HG03175 (cell line): Measurements from ENCODE around the gene IFNA1.
A peak's percentile ranks its signal among the peaks of the same experiment; 100 is the strongest.
"Not testable (repeated sequence)": the region's sequence is repeated elsewhere in the genome, so short reads cannot be mapped to it uniquely, and the experiment has no call there.

Source experiments
- ATAC-seq: cut with Tn5 transposase; IDR thresholded peaks from one replicate; pipeline ENCODE4 v1.9.1; 2021; ENCODE audit warnings: mild to moderate bottlenecking, moderate library complexity; ENCODE audit not compliant: unreplicated experiment

The IFNA1 gene

GRCh38 chr9:21440139-21440538 is at the start of gene IFNA1:
Gene IFNA1, plus strand, starts transcription at chr9:21440439. Its CDS starts 69 bp downstream, at chr9:21440508.
- no peak for ATAC-seq

- ATAC-seq: peak; percentile 95
Measured at GRCh38 chr9:21392270-21392669, 48.0 kb upstream of the IFNA1 start.

GRCh38 chr9:21395778-21396717 is 44.2 kb upstream of the IFNA1 start:
- peak; percentile 67 for ATAC-seq

- no peak for ATAC-seq
Measured at GRCh38 chr9:21398955-21399489, 41.2 kb upstream of the IFNA1 start.

- no peak for ATAC-seq
Measured at GRCh38 chr9:21399956-21400355, 40.3 kb upstream of the IFNA1 start.

GRCh38 chr9:21402386-21403251 is 37.6 kb upstream of the IFNA1 start:
- peak; percentile 56 for ATAC-seq

- ATAC-seq: no peak
Measured at GRCh38 chr9:21404146-21404545, 36.1 kb upstream of the IFNA1 start.

GRCh38 chr9:21408817-21409216 is 31.4 kb upstream of the IFNA1 start, which contains the start of gene IFNA8:
Gene IFNA8, plus strand, starts transcription at chr9:21409117. Its CDS starts 60 bp downstream, at chr9:21409177.
- ATAC-seq: no peak

- ATAC-seq: peak; percentile 58
Measured at GRCh38 chr9:21412107-21412506, 28.1 kb upstream of the IFNA1 start.

- no peak for ATAC-seq
Measured at GRCh38 chr9:21413151-21413550, 27.1 kb upstream of the IFNA1 start.

GRCh38 chr9:21413624-21414023 is 26.6 kb upstream of the IFNA1 start:
- ATAC-seq: peak; percentile 48

GRCh38 chr9:21414220-21414940 is 25.9 kb upstream of the IFNA1 start:
- no peak for ATAC-seq

- ATAC-seq: no peak
Measured at GRCh38 chr9:21415493-21416267, 24.6 kb upstream of the IFNA1 start.

GRCh38 chr9:21428235-21428634 is 12.0 kb upstream of the IFNA1 start:
- no peak for ATAC-seq

- no peak for ATAC-seq
Measured at GRCh38 chr9:21429191-21429590, 11.0 kb upstream of the IFNA1 start.

- peak; percentile 77 for ATAC-seq
Measured at GRCh38 chr9:21432672-21433425, 7.4 kb upstream of the IFNA1 start.

- ATAC-seq: no peak
Measured at GRCh38 chr9:21434202-21435014, 5.8 kb upstream of the IFNA1 start.

- ATAC-seq: not testable (repeated sequence)
Measured at GRCh38 chr9:21435015-21435383, 5.2 kb upstream of the IFNA1 start.
